HG03135 (cell line): ENCODE data around the gene CNPY2.
"Not testable (repeated sequence)": the region's sequence is repeated elsewhere in the genome, so short reads cannot be mapped to it uniquely, and the experiment has no call there.

Experiments used
- ATAC-seq: cut with Tn5 transposase; IDR thresholded peaks from one replicate; pipeline ENCODE4 v1.9.1; 2021; ENCODE audit warnings: mild to moderate bottlenecking, moderate library complexity; ENCODE audit not compliant: unreplicated experiment

The CNPY2 gene

DNA sequence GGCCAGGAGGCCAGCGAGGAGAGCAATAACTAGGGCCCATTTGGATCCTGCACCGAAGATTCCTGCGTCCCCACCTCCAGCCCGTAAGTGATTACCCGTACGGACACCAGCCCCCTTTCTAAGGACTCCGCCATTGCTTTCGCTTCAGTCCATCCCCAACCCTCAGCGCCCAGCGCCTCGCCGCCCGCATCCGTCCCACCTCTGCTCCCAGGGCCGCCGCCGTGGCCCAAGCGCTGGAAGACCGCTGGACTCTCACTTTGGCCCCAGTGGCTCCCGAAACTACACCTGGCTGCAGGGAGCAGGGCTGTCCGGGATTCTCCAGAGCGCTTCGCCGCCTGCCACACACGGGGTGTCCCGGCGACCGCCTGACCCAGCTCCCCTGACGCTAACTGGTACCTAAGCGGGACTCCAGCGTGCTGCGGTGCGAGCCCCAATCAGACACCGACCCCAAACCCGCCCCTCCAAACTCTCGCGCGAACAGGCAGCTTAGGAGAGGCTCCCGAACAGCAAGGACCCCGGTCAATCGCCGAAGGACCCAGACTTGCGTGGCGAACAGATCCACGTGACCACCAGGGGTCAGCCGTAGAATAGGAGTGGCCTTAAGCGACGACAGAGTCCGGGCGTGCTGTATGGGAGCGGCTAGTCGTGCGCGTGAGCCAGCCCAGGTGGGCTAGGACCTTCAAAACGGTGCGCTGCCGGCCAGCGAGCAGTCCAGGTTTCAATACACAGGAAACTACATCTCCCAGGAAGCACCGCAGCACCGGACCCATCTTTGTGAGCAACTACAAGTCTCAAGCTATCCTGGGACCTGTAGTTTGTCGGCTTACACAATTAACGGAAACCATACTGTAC lies at the start of gene CNPY2:
Gene CNPY2 (minus strand): TSS at position 367 of the 852 bp plus-strand sequence. CDS start 771 bp downstream, outside the sequence.
- peak; percentile 92 for ATAC-seq

DNA sequence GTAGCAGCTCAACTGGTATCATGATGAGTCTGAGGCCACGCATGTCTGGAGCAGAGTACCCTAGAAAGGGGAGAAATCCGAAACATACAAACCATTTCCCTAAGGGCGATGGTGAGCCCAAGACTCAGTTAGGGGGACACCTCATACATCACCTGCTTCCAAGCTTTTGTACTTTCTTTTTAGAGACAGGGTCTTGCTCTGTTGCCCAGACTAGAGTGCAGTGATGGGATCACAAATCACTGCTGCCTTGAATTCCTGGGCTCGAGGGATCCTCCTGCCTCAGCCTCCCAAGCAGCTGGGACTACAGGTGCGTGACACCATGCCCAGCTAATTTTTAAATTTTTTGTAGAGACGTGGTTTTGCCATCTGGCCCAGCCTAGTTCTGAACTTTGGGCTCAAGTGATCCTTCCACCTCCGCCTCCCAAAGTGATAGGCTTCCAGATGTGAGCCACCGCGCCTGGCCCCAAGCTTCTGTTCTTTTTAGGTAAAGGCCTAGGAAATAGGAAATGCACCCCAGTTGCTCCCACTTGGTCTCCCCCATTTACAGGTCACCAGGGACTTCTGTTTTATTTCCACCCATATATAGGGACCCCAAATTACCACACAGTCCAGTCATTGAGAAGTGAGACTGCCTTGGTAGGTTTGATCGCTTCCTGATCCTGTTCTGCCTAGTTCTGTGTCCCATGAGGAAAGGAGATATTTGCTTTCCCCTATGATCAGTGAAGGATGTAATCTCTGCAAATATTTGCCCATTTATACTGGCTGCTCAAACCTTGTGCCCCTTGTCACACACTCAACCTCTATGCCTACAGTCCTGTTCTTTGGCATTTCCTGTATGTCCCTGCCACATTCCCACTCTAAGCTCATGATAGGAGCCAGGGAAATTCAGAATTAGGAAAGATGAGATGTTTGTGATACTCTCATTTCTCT lies 46.6 kb upstream of the CNPY2 start, which contains the start of gene APOF:
Gene APOF (minus strand): TSS at position 728 of the 930 bp plus-strand sequence. CDS start 112 bp downstream, at position 616.
- ATAC-seq, result no peak

DNA sequence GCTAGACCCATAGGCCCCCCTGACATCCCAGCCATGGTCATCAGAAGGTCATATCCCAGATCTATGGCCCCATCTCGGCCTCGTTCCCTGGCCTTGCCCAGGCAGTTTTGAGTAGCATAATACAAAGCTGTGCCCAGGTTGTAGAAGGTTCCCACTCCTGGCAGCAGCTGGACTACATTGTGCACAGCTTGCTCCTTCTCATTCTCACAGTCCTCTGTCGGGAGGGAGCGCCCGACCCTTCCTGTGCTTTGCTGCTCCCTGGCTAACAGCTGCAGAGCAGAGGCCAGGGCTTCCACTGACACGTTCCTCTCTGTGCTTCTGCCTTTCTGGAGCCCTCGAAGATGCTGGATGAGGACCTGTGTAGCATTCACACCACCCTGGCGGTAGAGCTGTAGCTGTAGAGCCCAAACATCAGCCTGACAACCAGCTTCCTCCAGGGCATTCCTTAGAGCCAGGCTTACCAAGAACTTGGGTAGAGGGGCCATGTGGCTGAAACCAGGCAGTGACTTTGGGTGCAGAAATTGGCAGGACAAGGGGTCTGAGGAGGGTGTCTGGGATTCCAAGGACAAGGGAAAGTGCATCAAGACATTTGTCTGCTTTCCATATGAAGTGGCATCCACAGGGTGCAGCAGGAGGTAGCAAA lies 45.8 kb upstream of the CNPY2 start:
- ATAC-seq, result no peak

DNA sequence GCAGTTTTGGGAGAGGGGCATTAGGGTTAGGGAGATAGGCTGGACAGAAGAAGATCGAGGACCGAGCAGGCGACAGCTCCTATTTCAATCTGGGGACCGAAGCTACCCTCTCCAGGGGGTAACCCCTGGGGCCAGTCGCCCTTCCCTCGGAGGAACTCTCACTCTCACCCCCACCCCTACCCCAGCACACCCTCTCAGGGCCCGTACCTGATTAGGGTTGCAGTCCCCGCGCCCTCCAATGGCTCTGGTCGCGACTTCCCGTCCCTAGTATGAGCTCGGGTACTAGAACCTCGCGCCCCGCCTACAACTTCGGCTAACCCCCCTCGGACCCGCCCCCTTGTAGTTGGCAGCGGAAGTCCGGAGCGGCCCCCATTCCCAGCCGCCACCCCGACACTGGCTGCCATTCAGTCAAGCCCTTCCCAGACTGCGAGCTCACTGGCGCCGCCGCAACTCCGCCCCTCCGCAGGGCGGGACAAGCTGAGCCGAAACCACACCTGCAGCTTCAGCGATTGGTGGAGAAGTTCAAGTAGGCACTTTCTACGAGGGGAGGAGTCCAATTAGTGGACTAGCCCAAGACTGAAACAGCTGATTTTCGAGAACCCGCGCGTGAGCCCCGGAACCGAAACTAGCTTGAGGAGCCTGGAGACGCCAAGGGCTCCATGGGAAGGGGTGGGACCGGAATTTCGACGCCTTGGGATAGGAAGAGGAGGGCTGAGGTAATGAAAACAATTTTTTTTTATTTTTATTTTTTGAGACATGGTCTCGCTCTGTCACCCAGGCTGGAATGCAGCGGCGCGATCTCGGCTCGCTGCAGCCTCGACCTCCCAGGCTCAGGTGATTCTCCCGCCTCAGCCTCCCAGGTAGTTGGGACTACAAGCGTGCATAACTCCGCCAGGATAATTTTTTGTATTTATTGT lies 44.3 kb upstream of the CNPY2 start, which contains the start of gene STAT2:
Gene STAT2 (minus strand): TSS at position 257 of the 917 bp plus-strand sequence. CDS start 3,536 bp downstream, outside the sequence.
- peak; percentile 95 for ATAC-seq

DNA sequence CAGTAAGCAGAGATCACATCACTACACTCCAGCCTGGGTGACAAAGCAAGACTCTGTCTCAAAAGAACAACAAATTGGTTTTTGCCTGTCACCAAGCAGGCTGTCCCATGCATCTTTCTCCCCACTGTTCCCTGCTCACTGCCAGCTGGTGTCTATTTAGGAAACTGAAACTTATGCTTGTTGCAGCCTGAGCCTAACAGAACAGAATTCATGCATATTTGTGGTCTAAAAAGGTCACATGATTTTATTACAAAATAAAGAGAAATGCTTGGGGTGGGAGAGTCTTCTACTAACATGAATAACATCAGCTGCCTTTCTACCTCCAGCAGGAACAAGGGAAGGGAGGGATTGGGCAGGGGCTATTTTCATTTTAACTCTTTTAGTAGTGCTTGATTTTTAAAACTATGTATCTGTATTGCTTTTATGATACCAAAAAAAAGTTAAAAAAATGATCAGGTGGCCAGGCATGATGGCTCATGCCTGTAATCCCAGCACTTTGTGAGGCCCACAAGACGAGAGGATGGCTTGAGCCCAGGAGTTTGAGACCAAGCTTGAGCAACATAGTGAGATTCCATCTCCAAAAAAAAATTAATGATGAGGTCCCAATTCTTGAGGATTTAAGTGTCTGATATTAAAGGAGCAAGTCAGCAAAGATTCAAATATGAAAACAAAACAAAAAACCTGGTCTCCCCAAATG lies 43.2 kb upstream of the CNPY2 start:
- no peak for ATAC-seq

DNA sequence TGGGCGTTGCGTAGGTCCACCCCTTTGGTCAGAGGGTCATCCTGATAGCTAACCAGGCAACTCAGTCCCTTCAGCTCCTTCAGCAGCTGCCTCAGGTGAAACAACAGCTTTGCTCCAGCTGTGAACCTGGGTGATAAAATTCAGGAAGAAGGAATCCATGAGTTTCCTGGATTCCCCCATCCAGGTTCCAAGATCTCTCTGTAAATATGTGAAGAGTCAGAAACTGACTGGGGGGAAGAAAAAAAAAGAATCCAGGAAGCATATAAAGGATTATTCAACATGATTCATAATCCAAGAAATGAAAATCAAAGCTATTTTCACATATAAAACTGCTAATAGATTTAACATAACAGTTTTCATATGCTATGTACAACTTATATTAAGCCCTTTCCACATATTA lies 35.5 kb upstream of the CNPY2 start:
- ATAC-seq, result no peak

DNA sequence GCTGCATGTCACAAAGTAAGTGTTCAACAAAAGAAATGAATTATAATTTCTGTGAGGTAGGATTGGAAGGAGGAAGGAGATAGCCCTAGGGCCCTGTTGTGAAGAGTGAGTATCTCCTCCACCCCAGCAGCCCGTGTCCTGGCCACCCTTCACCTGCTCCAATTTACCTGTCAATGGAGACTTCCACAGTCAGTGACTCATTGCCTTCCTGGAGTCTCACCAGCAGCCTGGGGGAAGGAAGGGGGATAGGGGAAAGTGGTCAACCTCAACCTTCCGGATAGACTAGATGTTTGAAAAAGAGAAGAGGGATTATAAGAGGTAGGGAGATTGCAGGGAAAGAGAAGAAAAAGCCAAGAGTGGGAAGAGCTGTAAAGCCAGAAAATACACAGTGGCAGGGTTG lies 34.9 kb upstream of the CNPY2 start:
- ATAC-seq, result no peak

DNA sequence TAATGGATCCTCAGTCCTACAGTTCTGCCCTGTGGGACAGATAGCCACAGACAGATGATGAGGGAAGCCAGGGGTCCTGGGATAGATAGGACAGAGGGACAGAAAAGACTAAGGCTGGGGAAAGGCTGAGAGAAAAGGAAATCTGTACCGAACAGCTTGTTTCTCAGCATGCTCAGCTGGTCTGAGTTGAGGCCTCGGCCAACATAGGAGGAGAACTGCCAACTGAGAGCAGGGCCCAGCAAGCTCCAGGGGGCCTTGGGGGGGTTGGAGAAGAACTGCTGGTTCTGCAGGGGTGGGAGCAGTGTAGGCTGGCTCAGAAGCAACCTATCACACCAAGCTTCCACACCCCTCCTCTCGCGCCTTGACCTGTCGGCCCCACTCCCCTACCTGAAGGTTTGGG lies 33.0 kb upstream of the CNPY2 start:
- ATAC-seq, result no peak

DNA sequence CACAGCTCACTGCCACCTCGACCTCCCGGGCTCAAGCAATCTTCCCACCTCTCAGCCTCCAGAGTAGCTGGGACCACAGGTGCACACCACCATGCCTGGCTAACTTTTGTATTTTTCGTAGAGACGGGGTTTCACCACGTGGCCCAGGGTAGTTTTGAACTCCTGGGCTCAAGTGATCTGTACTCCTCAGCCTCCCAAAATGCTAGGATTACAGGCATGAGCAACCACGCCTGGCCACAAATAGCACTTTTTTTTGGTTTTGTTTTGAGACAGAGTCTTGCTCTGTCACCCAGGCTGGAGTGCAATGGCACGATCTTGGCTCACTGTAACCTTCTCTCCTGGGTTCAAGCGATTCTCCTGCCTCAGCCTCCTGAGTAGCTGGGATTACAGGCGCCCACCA lies 31.5 kb upstream of the CNPY2 start:
- not testable (repeated sequence) for ATAC-seq

DNA sequence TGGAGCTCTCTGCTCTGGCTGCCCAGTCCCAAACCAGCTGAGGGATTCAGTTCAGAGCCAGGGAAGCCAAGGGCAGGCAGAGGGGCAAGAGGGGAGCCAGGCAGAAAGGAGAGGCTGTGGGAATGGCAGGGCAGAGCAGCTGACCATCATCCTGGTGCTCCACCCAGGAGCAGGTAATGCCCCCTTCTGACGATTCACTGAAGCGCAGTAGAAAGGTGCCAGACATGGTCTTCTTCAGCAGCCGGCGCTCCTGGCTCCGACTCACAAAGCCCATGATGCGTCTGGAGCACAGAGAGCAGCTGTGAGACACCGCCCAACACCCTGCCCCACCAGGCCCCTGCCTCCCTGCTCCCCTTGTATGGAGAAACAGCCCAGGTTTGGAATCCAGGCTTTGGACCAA lies 30.9 kb upstream of the CNPY2 start:
- ATAC-seq, result no peak

DNA sequence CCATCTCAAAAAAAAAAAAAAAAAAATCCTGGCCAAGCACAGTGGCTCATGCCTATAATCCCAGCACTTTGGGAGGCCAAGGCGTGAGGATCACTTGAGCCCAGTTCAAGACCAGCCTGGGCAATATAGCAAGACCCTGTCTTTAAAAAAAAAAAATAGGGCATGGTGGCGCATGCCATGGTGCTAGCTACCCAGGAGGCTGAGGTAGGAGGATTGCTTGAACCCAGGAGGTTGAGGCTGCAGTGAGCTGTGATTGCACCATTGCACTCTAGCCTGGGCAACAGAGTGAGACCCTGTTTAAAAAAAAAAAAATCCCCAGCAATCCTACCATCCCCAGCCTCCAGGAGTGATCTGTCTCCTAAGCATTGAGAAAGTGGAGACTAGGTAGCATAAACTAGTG lies 26.5 kb upstream of the CNPY2 start:
- not testable (repeated sequence) for ATAC-seq

DNA sequence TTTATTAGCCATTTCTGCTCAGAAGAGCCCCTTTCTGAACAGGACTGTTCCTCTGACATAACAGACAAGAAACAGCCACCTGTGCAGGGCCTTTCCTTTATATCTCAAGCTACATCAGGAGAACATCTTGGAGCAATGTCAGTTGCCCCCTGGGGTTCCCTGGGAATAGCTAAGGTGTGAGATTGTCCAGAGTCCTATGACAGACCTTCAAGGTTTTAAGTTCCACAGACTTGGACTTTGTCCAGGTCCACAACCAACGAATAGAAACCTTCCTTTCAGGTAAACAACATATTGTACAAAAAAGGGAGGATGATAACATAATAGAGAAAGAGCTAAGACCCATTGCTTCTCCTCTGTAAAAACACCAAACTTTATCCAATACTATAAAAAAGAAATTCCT lies 25.8 kb upstream of the CNPY2 start:
- ATAC-seq, result no peak

DNA sequence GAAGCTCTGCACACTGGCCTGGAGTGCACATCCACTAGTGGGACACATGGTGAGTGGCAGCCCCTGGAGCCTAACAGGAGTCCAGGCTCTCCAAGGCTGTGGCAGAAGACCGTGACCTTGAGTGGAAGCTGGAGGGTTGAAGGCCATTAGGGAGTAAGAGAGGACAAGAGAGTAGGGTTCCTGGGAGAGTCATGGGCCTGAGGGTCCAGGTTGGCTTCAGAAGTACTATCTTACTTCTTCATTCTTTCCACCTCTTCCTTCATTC lies 23.3 kb upstream of the CNPY2 start:
- ATAC-seq, result no peak

DNA sequence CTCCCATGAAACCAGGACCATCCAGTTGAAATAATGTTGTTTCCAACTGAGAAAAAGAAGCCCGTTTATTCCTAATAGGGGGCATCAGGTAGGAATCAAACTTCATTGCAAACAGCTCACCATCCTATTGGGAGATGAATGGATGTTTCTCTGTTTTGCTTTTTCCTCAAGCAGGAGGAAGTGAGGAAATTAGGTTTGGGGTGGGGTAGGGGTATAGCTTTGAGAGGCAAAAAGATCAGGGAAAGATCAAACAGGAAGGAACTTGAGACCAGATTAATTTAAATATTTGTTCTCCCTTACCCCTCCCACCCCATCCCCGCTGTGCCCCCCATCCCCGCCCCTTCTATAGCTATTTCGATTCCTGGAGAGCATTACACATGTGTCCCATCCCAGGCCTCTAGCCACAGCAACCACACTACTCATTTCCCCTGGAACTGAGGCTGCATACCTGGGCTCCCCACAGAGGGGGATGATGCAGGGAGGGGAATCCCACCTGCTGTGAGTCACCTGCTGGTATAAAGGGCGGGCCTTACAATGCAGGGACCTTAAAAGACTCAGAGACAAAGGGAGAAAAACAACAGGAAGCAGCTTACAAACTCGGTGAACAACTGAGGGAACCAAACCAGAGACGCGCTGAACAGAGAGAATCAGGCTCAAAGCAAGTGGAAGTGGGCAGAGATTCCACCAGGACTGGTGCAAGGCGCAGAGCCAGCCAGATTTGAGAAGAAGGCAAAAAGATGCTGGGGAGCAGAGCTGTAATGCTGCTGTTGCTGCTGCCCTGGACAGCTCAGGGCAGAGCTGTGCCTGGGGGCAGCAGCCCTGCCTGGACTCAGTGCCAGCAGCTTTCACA lies 22.7 kb upstream of the CNPY2 start, which contains the start of gene IL23A:
Gene IL23A (plus strand): TSS at position 577 of the 850 bp plus-strand sequence. CDS start 161 bp downstream, at position 738.
- ATAC-seq, result no peak

DNA sequence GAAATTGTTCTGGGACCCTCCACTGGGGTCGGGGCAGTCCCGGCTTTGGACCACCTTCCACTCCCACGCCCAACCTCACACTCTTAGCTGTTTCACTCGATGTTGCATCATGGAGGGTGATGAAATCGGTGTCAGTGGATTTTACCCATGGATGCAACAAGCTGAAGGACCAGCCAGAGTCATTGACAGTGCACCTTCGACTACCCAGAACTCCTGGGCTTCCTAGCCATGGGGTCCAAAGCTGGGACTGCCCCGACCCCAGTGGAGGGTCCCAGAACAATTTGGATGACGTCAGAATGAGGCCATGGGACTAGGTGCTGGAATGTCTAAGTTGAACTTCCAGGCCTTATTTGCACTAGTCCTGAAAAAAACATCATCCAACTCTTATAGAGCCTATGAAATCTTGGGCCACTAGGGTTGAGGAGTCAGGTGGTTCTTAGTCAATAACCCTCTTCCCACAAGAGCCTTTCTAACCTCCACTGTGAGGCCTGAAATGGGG lies 22.0 kb upstream of the CNPY2 start:
- no peak for ATAC-seq

DNA sequence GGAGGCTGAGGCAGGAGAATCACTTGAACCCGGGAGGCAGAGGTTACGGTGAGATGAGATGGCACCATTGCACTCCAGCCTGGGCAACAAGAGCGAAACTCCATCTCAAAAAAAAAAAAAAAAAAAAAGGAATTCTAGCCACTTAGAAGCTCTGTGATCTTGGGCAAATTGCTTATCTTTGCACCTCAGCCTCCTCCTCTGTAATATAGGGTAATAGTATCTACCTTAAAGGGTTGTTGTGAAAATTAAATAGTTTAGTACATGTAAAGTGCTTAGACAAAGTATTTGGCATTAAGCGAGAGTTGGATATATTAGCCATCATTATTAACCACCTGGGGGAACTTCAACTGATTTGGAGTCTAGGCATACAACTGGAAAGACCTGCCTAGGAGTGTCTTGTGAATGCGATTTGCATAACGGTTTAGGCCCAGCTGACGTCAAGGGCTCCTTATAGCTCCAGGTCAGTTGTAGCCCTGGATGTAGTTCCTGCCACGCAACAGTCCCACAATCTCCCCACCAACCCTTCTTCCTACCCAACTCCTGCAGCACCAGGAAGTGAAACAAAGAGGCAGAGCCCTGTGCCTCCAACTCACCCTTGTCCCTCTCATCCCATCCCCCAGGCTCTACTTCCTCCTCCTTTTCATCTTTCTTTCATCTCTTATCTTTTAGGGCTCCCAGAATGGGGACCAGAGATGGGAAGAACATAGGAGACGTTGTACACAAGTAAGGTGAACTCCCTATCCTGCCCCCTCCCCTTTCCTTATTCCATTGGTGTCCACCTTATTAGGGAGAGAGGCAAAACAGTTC lies 20.8 kb upstream of the CNPY2 start:
- no peak for ATAC-seq

DNA sequence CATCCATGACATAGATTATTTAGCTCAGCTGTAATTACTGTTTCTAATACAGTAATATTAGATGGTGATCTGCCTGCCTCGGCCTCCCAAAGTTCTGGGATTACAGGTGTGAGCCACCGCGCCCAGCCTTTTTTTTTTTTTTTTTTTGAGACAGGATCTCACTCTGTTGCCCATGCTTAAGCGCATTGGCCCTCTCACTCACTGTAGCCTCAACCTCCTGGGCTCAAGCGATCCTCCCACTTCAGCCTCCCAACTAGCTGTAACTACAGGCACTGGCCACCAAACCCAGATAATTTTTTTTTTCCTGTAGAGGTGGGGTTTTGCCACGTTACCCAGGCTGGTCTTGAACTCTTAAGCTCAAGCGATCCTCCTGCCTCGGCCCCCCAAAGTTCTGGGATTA lies 19.7 kb upstream of the CNPY2 start:
- ATAC-seq, result not testable (repeated sequence)

DNA sequence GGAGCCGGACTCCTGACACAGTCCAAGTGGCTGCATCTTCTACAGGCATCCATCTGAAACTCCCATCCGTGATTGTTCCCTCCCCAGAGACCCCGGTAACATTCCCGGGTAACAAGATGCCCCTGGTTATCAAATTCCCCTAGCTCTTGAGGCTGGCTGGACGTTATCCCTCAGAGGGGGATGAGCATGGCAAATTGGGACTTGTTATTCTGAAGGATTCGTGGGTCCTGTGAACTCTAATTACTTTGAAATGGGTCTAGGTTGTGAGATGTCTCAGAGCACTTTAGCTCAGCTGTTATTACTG lies 18.7 kb upstream of the CNPY2 start:
- no peak for ATAC-seq
